Stimulated activated CD4-positive, alpha-beta T cell treated with anti-CD3 and anti-CD28 coated beads, Interleukin-2, amount 100 ng/mL, for 4 hours (primary cell): ENCODE results near the gene GAB2.
"Not testable (repeated sequence)": the region's sequence is repeated elsewhere in the genome, so short reads cannot be mapped to it uniquely, and the experiment has no call there.

Source experiments
- DNase-seq: peaks from one replicate; pipeline ENCODE4 v3.0.0-alpha.2; 2020; ENCODE audit warnings: low read depth

Gene GAB2

GRCh38 chr11:78417175-78417887, at the start of gene GAB2:
Gene GAB2 (minus strand): TSS chr11:78417820. CDS start chr11:78417720, 100 bp downstream.
- DNase-seq = no peak

GRCh38 chr11:78467370-78467769, 49.8 kb upstream of the GAB2 start:
- no peak for DNase-seq

- DNase-seq = no peak
Measured at GRCh38 chr11:78465169-78465942, 47.7 kb upstream of the GAB2 start.

DNA sequence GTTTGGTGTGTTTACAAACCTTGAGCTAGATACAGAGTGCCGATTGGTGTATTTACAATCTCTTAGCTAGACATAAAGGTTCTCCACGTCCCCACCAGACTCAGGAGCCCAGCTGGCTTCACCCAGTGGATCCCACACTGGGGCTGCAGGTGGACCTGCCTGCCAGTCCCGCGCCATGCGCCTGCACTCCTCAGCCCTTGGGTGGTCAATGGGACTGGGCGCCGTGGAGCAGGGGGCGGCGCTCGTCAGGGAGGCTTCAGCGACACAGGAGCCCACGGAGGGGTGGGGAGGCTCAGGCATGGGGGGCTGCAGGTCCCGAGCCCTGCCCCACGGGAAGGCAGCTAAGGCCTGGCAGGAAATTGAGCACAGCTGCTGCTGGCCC, 47.2 kb upstream of the GAB2 start:
- DNase-seq = not testable (repeated sequence)

DNA sequence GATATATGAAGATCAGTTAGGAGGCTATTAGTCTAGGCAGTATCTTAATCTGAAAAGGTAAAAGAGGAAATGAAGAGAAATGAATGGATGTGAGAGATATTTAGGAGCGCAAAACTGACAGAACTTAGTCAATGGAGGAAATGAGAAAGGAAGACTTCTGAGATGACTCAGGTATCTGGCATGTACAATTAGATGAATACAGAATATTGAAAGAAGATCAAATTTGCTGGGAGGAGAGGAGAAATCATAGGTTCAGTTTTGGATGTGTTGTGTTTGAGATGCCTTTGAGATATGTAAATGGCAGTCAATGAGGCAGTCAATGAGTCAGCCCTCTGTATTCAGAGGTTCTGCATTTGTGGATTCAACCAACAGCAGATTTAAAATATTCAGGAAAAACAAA, 42.9 kb upstream of the GAB2 start:
- DNase-seq = no peak

- DNase-seq = no peak
Measured at GRCh38 chr11:78459738-78460137, 42.1 kb upstream of the GAB2 start.

- DNase-seq = no peak
Measured at GRCh38 chr11:78457448-78457847, 39.8 kb upstream of the GAB2 start.

- no peak for DNase-seq
Measured at GRCh38 chr11:78453140-78453935, 35.7 kb upstream of the GAB2 start.

GRCh38 chr11:78451371-78452150, 33.9 kb upstream of the GAB2 start:
- DNase-seq = no peak

DNA sequence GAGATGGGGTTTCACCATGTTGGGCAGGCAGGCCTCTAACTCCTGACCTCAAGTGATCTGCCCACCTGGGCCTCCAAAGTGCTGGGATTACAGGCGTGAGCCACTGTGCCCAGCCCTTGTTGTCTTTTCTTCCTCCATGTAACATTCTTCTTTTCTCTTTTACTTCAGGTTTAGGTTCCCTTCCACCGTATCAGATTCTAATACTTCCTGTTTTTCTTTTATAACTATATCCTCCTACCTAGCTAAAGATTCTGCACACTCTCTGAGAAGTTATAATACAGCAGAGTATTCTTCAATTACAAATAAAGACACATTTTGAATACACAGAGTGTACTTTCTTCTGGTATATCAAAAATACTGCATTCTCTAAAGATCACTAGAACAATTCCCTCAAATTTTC, 33.2 kb upstream of the GAB2 start:
- DNase-seq = no peak

GRCh38 chr11:78449866-78450265, 32.2 kb upstream of the GAB2 start:
- no peak for DNase-seq

- no peak for DNase-seq
Measured at GRCh38 chr11:78446210-78446609, 28.6 kb upstream of the GAB2 start.

DNA sequence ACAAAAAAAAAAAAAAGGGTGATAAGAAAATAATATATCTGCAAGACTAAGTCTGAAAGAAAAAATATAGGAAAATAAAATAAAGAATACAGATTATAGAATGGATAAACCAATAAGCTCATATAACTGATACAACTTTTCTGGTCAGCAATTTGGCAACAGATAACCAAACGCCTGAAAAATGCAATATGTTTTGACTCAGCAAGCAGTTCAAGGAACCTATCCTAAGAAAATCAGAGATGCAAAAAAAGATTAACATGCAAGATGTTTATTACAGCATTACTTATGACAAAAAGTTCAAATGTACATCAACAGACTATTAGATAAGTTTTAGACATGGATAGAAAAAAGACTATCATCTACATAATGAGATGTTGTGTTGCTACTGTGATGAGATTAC, 27.1 kb upstream of the GAB2 start:
- no peak for DNase-seq

GRCh38 chr11:78441956-78442355, 24.3 kb upstream of the GAB2 start:
- DNase-seq = no peak

- DNase-seq = no peak
Measured at GRCh38 chr11:78438298-78438975, 20.8 kb upstream of the GAB2 start.

DNA sequence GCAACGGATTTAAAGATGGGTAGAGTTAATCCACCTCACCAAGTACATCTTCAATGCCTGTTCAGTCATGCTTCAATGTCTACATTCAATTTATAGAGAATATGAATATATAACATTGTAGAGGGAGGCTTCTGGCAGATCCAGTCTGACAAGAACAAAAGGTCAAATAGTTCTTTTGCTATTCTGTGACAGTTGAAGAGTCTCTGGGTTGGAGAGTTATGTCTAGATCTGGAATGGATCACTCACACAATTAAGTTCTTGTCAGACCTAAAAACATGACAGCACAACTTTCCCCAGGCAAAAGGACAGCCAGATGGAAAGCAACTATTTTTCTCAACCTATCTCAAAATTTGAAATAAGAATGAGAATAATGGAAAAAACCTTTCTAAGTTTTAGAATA, 15.3 kb upstream of the GAB2 start:
- DNase-seq = no peak

DNA sequence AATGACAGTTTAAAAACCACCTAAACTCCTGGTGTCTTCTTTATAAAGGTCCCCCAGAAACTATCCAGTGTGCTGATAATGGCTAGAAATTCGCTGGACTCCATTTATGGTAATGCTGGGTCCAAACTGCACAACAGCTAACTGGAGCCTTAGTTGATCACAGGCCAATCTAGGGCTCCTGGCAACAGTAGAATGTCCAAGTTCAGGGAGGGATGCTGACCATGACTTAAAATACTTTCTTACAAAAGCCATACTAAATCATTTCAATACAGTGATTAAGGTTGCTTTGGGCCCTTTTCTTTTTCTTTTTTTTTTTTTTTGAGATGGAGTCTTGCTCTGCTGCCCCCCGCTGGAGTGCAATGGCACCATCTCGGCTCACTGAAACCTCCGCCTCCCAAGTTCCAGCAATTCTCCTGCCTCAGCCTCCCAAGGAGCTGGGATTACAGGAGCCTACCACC, 14.5 kb upstream of the GAB2 start:
- DNase-seq = no peak

DNA sequence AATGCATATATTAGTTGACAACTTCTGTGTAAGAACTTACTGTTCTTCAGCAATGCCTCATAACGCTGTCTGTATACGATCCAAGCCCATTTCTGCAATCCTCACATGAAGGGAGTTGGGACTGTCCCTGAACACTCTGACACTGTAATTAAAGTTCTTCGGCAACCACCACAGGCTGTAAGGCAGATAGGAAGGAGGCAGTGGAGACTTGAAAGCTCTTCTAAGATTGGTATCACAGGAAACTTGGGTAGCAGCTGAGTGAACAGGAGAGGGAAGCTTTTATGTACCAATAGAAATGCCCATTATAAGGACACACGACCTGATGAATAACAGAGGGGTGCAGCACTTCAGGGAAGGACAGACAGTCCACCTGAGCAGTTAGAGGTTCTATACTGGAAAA, 12.0 kb upstream of the GAB2 start:
- no peak for DNase-seq

DNA sequence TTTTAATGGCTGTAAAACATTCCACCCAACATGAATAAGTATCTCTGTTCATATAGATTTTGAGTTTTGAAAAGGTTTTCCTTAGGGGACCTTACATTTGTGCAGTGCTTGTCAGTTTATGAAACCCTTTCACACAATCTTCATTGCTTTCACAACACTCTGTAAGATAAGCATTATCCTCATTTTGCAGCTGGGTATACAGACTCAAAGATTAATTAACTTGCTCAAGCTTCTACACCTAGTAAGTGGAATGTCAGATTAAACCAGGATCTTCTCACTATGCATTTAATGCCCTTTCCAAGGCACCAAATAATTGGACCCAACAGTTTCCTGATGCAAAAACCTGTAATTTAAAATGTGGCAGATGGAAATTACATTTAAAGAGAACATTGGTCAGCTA, 11.6 kb upstream of the GAB2 start:
- DNase-seq = no peak

DNA sequence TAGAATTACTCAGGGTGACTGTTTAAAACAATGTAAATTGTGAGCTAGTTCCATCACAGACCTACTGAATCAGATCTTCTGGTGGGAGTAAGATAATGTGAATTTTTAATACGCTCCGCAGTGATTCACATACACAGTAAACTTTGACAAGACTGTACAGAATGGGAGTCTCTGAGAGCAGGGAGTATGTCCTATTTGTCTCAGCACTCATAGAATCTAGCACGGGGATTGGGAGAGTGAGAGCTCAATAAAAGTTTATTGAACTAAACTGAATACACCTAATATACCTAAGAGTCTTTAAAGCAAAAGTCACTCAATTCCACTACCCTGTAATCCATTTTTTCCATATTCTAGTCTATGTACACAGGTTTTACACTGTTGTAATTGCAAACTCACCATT, 11.2 kb upstream of the GAB2 start:
- no peak for DNase-seq

GRCh38 chr11:78428266-78428636, 10.6 kb upstream of the GAB2 start:
- DNase-seq = no peak
